ENCODE results near the gene MBD5.
"Not testable (repeated sequence)": the region's sequence is repeated elsewhere in the genome, so short reads cannot be mapped to it uniquely, and the experiment has no call there.

Gene MBD5

GRCh38 chr2:148021059-148021861 lies at the start of gene MBD5:
MBD5 (plus strand) TSS chr2:148021091.
- DNase-seq = peak; percentile 60

GRCh38 chr2:147976102-147976501 lies 44.8 kb upstream of the MBD5 start:
- no peak for DNase-seq

- no peak for DNase-seq
Measured at GRCh38 chr2:147977679-147978078, 43.2 kb upstream of the MBD5 start.

GRCh38 chr2:147980940-147981528 lies 39.9 kb upstream of the MBD5 start:
- DNase-seq = no peak

- DNase-seq = no peak
Measured at GRCh38 chr2:147989102-147989501, 31.8 kb upstream of the MBD5 start.

GRCh38 chr2:147989809-147990403 lies 31.0 kb upstream of the MBD5 start:
- peak; percentile 58 for DNase-seq

GRCh38 chr2:147994965-147995364 lies 25.9 kb upstream of the MBD5 start:
- DNase-seq = not testable (repeated sequence)

GRCh38 chr2:147996828-147997227 lies 24.1 kb upstream of the MBD5 start:
- DNase-seq = no peak

- no peak for DNase-seq
Measured at GRCh38 chr2:147998203-147998602, 22.7 kb upstream of the MBD5 start.

- no peak for DNase-seq
Measured at GRCh38 chr2:147999126-147999525, 21.8 kb upstream of the MBD5 start.

- DNase-seq = no peak
Measured at GRCh38 chr2:148000095-148000494, 20.8 kb upstream of the MBD5 start.

- DNase-seq = not testable (repeated sequence)
Measured at GRCh38 chr2:148002420-148002819, 18.5 kb upstream of the MBD5 start.

GRCh38 chr2:148006249-148007007 lies 14.5 kb upstream of the MBD5 start:
- no peak for DNase-seq

GRCh38 chr2:148007219-148007900 lies 13.5 kb upstream of the MBD5 start:
- no peak for DNase-seq

- DNase-seq = not testable (repeated sequence)
Measured at GRCh38 chr2:148008411-148008810, 12.5 kb upstream of the MBD5 start.

GRCh38 chr2:148013876-148014275 lies 7.0 kb upstream of the MBD5 start:
- no peak for DNase-seq

- DNase-seq = no peak
Measured at GRCh38 chr2:148014616-148015015, 6.3 kb upstream of the MBD5 start.

GRCh38 chr2:148020111-148021058 lies 506 bp upstream of the MBD5 start, which contains the start of gene ORC4:
ORC4 (minus strand) TSS chr2:148020737; CDS start chr2:147975958, 44,779 bp downstream.
- DNase-seq = peak; percentile 100

- peak; percentile 5 for DNase-seq
Measured at GRCh38 chr2:148021886-148022285, 995 bp downstream of the MBD5 start.

GRCh38 chr2:148022351-148022750 lies 1.5 kb downstream of the MBD5 start:
- no peak for DNase-seq

GRCh38 chr2:148022882-148023281 lies 2.0 kb downstream of the MBD5 start:
- no peak for DNase-seq

Data from fibroblast of upper back skin (primary cell).